GM06990 (cell line): ENCODE data around the gene FARP2.

Experiments used
- DNase-seq: peaks from one replicate; pipeline ENCODE4 v3.0.0-alpha.2; 2011; ENCODE audit not compliant: insufficient read length; ENCODE audit errors: extremely low read depth
- H3K27me3 ChIP-seq: replicated peaks from 2 replicates; pipeline ENCODE4 v1.6.0; 2011; ENCODE audit warnings: low read length; ENCODE audit not compliant: control insufficient read depth, insufficient read depth
- H3K36me3 ChIP-seq: 2 replicates; pipeline ENCODE4 v1.5.1; 2011; ENCODE audit warnings: low read length; ENCODE audit not compliant: control insufficient read depth, insufficient read depth
- H3K4me3 ChIP-seq: replicated peaks from 2 replicates; pipeline ENCODE4 v1.5.1; 2011; ENCODE audit warnings: low read depth, mild to moderate bottlenecking, control low read depth, low read length
- CTCF ChIP-seq: IDR thresholded peaks from 2 replicates; pipeline ENCODE4 v1.5.1; 2011; ENCODE audit warnings: low read length, control low read depth, mild to moderate bottlenecking, inconsistent platforms; ENCODE audit not compliant: insufficient read depth, poor library complexity, severe bottlenecking

The FARP2 gene

GRCh38 chr2:241532733-241533601 is 176.9 kb downstream of the FARP2 start:
- H3K36me3 ChIP-seq = no peaks in the 10 kb centered on the region
- no peak for DNase-seq
- no peak for TF ChIP-seq CTCF
- H3K4me3 ChIP-seq = no peak overlapping the region
- H3K27me3 ChIP-seq = peaks cover 2% of the 10 kb centered on the region; the same call in 1 of the 2 replicates

- peaks cover 2% of the 10 kb centered on the region; the same call in 1 of the 2 replicates for H3K27me3 ChIP-seq
- no peak for DNase-seq
Measured at GRCh38 chr2:241534293-241534692, 178.2 kb downstream of the FARP2 start.

GRCh38 chr2:241534701-241535375 is 178.8 kb downstream of the FARP2 start:
- no peak for DNase-seq
- Histone ChIP-seq H3K27me3 (peaks cover 2% of the 10 kb centered on the region; the same call in 1 of the 2 replicates), H3K36me3 (no peaks in the 10 kb centered on the region), H3K4me3 (no peak overlapping the region)
- TF ChIP-seq CTCF = no peak

More at GRCh38 chr2:241534293-241534692, 178.2 kb downstream of the FARP2 start:
- H3K36me3 ChIP-seq = no peaks in the 10 kb centered on the region
- TF ChIP-seq CTCF = no peak
- H3K4me3 ChIP-seq = no peak overlapping the region

- Histone ChIP-seq H3K4me3 (no peak overlapping the region), H3K27me3 (0 out of 2 replicates have a peak, but pooled peaks cover 2% of the 10 kb centered on the region), H3K36me3 (no peaks in the 10 kb centered on the region)
- no peak for TF ChIP-seq CTCF
- DNase-seq = no peak
Measured at GRCh38 chr2:241535871-241536655, 180.0 kb downstream of the FARP2 start.

- Histone ChIP-seq H3K27me3 (0 out of 2 replicates have a peak, but pooled peaks cover 2% of the 10 kb centered on the region), H3K4me3 (no peak overlapping the region), H3K36me3 (no peaks in the 10 kb centered on the region)
- DNase-seq = no peak
- TF ChIP-seq CTCF = no peak
Measured at GRCh38 chr2:241538838-241539615, 182.9 kb downstream of the FARP2 start.
